RWPE1 (cell line): ENCODE measurements around the gene C12orf50.

Experiments
- CTCF ChIA-PET: fragments of 350-600 bp; sonication (Branson Sonifier 250); formaldehyde crosslinking; extraction: SDS; loops from one replicate; lab custom pipeline; 2021; lab: Yijun Ruan, JAX
- POLR2A ChIA-PET: fragments of 400-600 bp; formaldehyde crosslinking; extraction: SDS; loops from one replicate; lab custom pipeline; 2020; ENCODE audit warnings: antibody characterized with exemption; ENCODE audit not compliant: low non-redundant PET; lab: Yijun Ruan, JAX
- DNase-seq: peaks from one replicate; pipeline ENCODE4 v3.0.0; 2012; ENCODE audit warnings: low spot score
- H3K27ac ChIP-seq: fragments of 450-650 bp; 2 replicates; pipeline ENCODE4 v1.5.1; 2017
- TF ChIP-seq, protein P1 (sequence below): fragments of 450-650 bp; conservative IDR thresholded peaks from 2 replicates; pipeline ENCODE4 v1.5.1; 2017; ENCODE audit warnings: low read depth, mild to moderate bottlenecking

C12orf50 gene

DNA sequence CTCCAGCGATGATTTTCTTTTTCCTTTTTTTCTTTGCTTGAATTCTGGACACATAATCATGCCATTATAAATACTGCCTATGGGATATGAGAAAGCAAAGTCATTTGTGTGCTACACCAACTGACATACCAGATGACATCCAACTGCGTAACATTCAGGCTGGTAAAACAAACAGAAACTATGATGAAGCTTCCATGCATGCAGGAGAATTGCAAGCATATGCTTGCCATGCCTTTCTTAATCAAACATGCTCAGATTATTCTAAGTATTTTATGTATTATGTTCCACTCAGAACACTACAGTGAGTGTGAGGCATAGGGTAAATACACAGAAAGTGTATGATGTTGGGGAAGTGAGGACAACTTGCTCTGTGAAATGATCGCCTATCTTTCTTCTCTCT lies 97.4 kb downstream of the C12orf50 start:
- CTCF ChIA-PET = interaction anchor here (0.7 kb wide), 1 partner anchor 27 kb away, joined by 3 read pairs; no protein-coding TSS in a partner anchor
- POLR2A ChIA-PET = no interaction called here
- no peak for DNase-seq
- TF ChIP-seq, protein P1, sequence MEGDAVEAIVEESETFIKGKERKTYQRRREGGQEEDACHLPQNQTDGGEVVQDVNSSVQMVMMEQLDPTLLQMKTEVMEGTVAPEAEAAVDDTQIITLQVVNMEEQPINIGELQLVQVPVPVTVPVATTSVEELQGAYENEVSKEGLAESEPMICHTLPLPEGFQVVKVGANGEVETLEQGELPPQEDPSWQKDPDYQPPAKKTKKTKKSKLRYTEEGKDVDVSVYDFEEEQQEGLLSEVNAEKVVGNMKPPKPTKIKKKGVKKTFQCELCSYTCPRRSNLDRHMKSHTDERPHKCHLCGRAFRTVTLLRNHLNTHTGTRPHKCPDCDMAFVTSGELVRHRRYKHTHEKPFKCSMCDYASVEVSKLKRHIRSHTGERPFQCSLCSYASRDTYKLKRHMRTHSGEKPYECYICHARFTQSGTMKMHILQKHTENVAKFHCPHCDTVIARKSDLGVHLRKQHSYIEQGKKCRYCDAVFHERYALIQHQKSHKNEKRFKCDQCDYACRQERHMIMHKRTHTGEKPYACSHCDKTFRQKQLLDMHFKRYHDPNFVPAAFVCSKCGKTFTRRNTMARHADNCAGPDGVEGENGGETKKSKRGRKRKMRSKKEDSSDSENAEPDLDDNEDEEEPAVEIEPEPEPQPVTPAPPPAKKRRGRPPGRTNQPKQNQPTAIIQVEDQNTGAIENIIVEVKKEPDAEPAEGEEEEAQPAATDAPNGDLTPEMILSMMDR = no peak
- no peak overlapping the region for H3K27ac ChIP-seq

GRCh38 chr12:87930627-87931026 lies 98.6 kb downstream of the C12orf50 start:
- CTCF ChIA-PET = interaction anchor here (0.7 kb wide), 1 partner anchor 1090 kb away, joined by 4 read pairs; no protein-coding TSS in a partner anchor
- TF ChIP-seq, protein P1 = no peak
- POLR2A ChIA-PET = no interaction called here
- no peak overlapping the region for H3K27ac ChIP-seq
- DNase-seq = no peak
